Stimulated activated CD8-positive, alpha-beta memory T cell treated with anti-CD3 and anti-CD28 coated beads, Interleukin-12 subunit alpha, Interleukin-12 subunit beta, amount 100 ng/mL, for 4 hours (primary cell): ENCODE results near the gene NOTCH1.

Experiments
- DNase-seq: peaks from one replicate; pipeline ENCODE4 v3.0.0-alpha.2; 2020; ENCODE audit warnings: low read depth

The NOTCH1 gene

GRCh38 chr9:136517012-136517743 is 28.7 kb downstream of the NOTCH1 start:
- DNase-seq, result no peak

GRCh38 chr9:136516191-136516654 is 29.6 kb downstream of the NOTCH1 start:
- DNase-seq, result no peak

DNA sequence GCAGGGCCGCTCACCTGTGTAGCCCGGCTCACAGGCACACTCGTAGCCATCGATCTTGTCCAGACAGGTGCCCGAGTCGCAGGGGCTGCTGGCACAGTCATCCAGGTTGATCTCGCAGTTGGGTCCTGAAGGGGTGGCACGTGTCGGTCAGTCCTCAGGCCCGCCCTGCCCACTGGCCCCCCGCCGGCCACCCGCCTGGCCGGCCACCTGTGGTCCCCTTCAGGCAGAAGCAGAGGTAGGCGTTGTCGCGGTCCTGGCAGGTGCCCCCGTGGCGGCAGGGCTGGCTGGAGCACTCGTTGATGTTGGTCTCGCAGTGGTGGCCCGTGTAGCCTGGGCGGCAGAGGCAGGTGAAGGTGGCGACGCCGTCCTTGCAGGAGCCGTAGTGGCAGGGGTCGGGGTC is 30.6 kb downstream of the NOTCH1 start:
- no peak for DNase-seq

GRCh38 chr9:136514022-136514714 is 31.7 kb downstream of the NOTCH1 start:
- no peak for DNase-seq

- no peak for DNase-seq
Observed at GRCh38 chr9:136513191-136513590, 32.7 kb downstream of the NOTCH1 start.

- DNase-seq, result no peak
Observed at GRCh38 chr9:136512651-136513071, 33.2 kb downstream of the NOTCH1 start.

DNA sequence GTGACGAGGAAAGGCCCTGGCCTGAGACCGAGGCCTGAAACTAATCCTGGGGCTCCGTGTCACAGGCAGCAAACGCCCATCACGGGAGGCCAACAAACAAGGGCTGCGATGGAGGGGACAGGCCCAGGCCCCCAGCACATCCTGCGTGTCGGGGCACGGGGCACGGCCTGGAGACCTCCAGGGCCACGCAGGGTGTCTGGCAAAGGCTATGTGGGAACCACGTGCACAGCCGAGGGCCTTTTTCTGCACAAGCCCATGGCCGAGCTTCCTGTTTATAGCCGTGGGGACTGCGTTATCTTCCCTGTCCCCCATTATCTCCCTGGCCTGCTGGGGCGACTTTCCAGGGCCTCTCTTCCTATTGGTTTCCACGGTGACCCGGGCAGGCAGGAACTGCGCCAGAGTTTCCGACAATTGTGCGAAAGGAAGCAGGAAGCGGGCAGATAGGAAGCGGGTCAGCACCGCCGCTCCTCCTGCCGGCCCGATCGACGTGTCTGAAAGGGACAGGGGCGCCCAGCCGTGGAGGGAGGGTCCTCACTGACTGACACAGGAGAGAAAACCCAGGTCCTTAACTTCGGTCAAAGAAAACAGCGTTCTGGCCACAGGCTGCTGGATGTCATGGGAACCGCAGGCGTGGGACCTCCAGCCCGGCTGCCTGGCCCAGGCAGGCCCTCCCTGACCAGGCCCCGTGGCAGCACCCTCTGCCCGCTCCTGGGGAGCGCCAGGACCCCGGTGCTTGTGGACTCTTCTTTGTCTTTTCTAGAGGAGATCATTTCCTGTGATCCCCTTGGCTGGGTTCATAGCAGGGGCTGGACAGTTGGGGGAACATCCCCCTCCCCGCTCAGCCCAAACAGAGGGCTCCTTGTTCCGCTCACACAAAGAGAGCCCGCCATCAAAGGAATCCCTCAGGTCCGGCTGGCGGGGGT is 33.9 kb downstream of the NOTCH1 start:
- DNase-seq, result no peak

- no peak for DNase-seq
Observed at GRCh38 chr9:136511144-136511669, 34.6 kb downstream of the NOTCH1 start.

- DNase-seq, result no peak
Observed at GRCh38 chr9:136510561-136510960, 35.3 kb downstream of the NOTCH1 start.

DNA sequence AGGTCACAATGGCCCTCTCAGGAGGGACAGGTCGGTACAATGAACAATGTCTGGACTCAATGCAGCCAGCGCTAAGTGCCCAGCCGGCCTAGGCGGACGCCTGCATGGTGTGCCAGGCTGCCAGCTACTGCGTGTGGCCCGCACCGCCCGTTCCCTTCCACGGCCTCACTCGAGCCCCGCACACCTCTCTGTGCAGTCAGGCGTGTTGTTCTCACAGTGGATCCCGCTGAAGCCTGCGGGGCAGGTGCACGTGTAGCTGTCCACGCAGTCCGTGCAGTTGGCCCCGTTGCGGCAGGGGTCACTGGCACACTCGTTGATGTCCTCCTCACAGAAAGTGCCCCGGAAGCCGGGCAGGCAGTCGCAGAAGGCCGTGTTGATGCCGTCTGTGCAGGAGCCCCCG is 36.3 kb downstream of the NOTCH1 start:
- DNase-seq, result no peak

GRCh38 chr9:136508729-136509500 is 36.9 kb downstream of the NOTCH1 start:
- no peak for DNase-seq

DNA sequence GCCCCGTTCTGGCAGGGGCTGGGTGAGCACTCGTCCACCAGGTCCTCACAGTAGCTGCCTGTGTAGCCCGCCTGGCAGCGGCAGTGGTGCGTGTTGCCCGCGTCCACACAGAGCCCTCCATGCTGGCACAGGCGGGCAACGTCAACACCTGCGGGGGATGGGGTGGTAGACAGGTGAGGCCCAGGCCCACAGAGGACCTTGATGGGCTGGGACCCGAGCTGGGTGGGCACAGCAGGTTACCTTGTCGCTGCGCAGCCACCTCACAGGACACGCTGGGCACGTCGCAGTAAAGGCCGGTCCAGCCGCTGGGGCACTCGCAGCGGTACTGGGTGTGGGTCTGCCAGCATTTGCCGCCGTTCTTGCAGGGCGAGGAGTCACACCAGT is 37.9 kb downstream of the NOTCH1 start:
- DNase-seq, result no peak

- no peak for DNase-seq
Observed at GRCh38 chr9:136507221-136507991, 38.4 kb downstream of the NOTCH1 start.

GRCh38 chr9:136506425-136506824 is 39.4 kb downstream of the NOTCH1 start:
- DNase-seq, result no peak

GRCh38 chr9:136505406-136506403 is 40.1 kb downstream of the NOTCH1 start:
- DNase-seq, result no peak

DNA sequence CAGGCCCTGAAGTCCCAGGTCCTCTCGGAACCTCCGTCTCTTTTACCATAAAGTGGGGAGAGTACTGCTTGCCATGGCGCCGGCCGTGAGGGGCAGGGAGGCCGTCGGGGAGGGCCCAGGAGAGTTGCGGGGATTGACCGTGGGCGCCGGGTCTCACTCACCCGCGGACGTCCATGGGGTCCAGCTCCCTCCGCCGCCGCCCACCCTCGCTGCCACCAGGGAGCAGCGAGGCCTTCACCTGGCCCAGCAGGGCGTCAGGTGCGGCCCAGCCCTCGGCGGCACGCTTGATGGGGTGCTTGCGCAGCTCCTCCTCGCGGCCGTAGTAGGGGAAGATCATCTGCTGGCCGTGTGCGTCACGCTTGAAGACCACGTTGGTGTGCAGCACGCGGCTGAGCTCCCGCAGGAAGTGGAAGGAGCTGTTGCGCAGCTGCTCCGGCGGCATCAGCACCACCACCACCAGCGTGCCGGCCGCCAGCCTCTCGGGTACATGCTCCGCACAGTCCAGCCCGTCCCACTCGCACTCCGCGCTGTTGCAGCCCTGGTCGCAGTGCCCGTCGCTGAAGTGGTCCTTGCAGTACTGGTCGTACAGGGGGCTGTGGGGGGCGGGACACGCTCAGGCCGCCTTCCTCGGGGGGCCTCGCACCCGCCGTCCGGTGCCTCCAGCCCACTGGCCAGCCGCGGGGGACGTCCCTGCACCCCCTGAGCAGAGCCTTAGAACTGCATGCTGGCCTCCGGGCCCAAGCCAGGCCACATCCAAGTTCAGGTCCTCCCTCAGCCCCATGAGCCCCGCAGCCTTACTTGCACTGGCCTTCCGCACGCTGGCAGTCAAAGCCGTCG is 41.1 kb downstream of the NOTCH1 start:
- no peak for DNase-seq

DNA sequence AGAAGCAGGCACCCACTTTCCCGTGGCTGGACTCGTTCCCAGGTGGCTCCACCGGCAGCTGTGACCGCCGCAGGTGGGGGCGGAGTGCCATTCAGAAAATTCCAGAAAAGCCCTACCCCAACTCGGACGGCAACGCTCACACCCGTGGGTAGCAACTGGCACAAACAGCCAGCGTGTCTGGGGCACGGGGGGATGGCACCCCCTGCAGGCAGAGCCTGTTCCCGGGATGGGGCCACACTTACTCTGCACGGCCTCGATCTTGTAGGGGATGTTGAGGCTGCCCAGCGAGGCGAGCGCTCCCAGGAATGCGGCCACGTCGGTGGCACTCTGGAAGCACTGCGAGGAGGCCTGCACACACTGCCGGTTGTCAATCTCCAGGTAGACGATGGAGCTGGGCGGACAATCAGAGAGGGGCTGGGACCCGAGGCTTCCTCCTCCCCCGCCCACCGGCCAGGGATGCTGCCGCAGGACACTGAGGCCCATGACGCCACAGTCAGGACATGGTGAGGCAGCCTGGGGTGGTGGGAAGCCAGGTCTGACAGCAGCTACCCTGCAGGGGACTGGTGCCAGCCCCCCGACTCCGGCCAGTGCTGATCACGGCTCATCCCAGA is 42.8 kb downstream of the NOTCH1 start:
- no peak for DNase-seq

DNA sequence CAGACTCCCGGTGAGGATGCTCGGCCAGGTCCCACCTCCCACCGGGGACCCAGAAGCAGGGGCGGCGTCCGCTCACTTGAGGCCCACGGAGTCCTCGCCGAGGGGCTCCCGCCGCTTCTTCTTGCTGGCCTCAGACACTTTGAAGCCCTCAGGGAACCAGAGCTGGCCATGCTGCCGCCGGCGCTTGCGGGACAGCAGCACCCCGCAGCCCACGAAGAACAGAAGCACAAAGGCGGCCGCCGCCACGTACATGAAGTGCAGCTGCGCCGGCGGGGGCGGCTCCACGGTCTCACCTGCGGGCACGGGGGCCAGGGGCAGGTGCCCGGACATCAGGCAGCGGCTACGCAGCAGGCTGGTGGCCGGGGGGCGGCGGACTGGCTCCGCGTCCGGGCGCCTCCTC is 43.7 kb downstream of the NOTCH1 start:
- DNase-seq, result no peak
